Upper lobe of left lung (tissue), 6 donors: Measurements from ENCODE around the gene REL. TPM values are rescaled to one million over a fixed set of nuclear protein-coding genes. Genes with fewer than 3 reads are reported as not detected.

Experiments used
- ATAC-seq, 2 donors: fragments of 200-7000 bp; cut with Tn5 transposase; one replicate each; pipeline ENCODE4 v1.9.1; 2022; ENCODE audit warnings: mild to moderate bottlenecking in 2 of 2, moderate library complexity in 2 of 2; ENCODE audit not compliant: low FRiP score in 2 of 2
- DNase-seq, 2 donors: peaks; one replicate each; pipeline ENCODE4 v3.0.0-alpha.2; 2019 to 2020
- H3K27ac ChIP-seq, 4 donors: fragments of 200-600 bp; sonication (generic); one replicate each; pipeline ENCODE4 v1.5.1; 2016 to 2019
- H3K27me3 ChIP-seq, 4 donors: fragments of 200-600 bp; sonication (generic); one replicate each; pipeline ENCODE4 v1.5.1; 2017 to 2019
- H3K36me3 ChIP-seq, 4 donors: fragments of 200-600 bp; sonication (generic); one replicate each; pipeline ENCODE4 v1.5.1; 2016 to 2019
- H3K4me1 ChIP-seq, 4 donors: fragments of 200-600 bp; sonication (generic); one replicate each; pipeline ENCODE4 v1.5.1; 2018 to 2019
- H3K4me3 ChIP-seq, 4 donors: fragments of 200-600 bp; sonication (generic); one replicate each; pipeline ENCODE4 v1.5.1; 2017 to 2019; ENCODE audit warnings: mild to moderate bottlenecking in 2 of 4, moderate library complexity in 1 of 4
- H3K9me3 ChIP-seq, 4 donors: fragments of 200-600 bp; sonication (generic); one replicate each; pipeline ENCODE4 v1.5.1; 2018 to 2019
- CTCF ChIP-seq, 6 experiments: fragments of 450-650 bp in 4 of 6; fragments of 200-600 bp in 2 of 6; sonication (generic) in 2 of 6; IDR thresholded peaks; one replicate each; pipeline ENCODE4 v1.5.1; 2016 to 2019; ENCODE audit warnings: antibody characterized with exemption in 6 of 6
- EP300 ChIP-seq, 4 donors: sonication (generic); formaldehyde crosslinking; IDR thresholded peaks; one replicate each; pipeline ENCODE4 v1.5.1; 2017; ENCODE audit warnings: antibody characterized with exemption in 4 of 4, control low read depth in 2 of 4
- POLR2A ChIP-seq, 4 donors: fragments of 450-650 bp; IDR thresholded peaks; one replicate each; pipeline ENCODE4 v1.5.1; 2016 to 2017; ENCODE audit warnings: antibody characterized with exemption in 4 of 4, mild to moderate bottlenecking in 2 of 4
- POLR2AphosphoS5 ChIP-seq, 2 donors: sonication (generic); formaldehyde crosslinking; IDR thresholded peaks; one replicate each; pipeline ENCODE4 v1.5.1; 2017; ENCODE audit warnings: antibody characterized with exemption in 2 of 2
- WGBS, 2 donors: methylation state at CpG; one replicate each; pipeline ENCODE4 v1.1.5; 2017 to 2018; 5-methylcytosine and 5-hydroxymethylcytosine counted together
- total RNA-seq, 6 donors: library from RNA; depleted of rRNA in 4 of 6; stranded (reverse); fragments of >200 nt in 4 of 6; gene quantifications; one replicate each; pipeline versions ENCODE4 v1.1.0 to v1.2.1, GENCODE V29; 2016 to 2021
- donor health status: DM: no; HTN: no; CAD: no; lungs with moderate emphysema.
- donor health status: DM: no; HTN: yes; CAD: no; lungs with severe emphysema.

REL gene
- total RNA-seq, 6 donors from 2014 or later, result 17.8 to 49.5 (median 29.6) TPM

GRCh38 chr2:60945341-60945740, 64.0 kb downstream of the REL start:
- ATAC-seq (no peak), DNase-seq (no peak)
- Histone ChIP-seq H3K36me3 (peaks cover 0 to 24% (median 0%) of the 10 kb centered on the region in 4 donors), H3K27ac (no peak overlapping the region), H3K27me3 (no peaks in the 10 kb centered on the region), H3K9me3 (no peaks in the 10 kb centered on the region), H3K4me3 (no peak overlapping the region), H3K4me1 (no peaks in the 10 kb centered on the region)
- TF ChIP-seq EP300 (IDR thresholded peaks at IDR 0.05) (no peak), POLR2AphosphoS5 (IDR thresholded peaks at IDR 0.05) (no peak), POLR2A (IDR thresholded peaks at IDR 0.05) (no peak), CTCF (IDR thresholded peaks at IDR 0.05) (no peak)
- WGBS, 2 donors, result 94 to 95% methylated on average over 2 of the region's 2 CpGs

- Histone ChIP-seq H3K27me3 (no peaks in the 10 kb centered on the region), H3K4me1 (no peaks in the 10 kb centered on the region), H3K4me3 (no peak overlapping the region), H3K36me3 (peaks cover 0 to 20% (median 0%) of the 10 kb centered on the region in 4 donors), H3K9me3 (no peaks in the 10 kb centered on the region), H3K27ac (no peak overlapping the region)
- ATAC-seq (no peak), DNase-seq (no peak)
- TF ChIP-seq EP300 (IDR thresholded peaks at IDR 0.05) (no peak), POLR2A (IDR thresholded peaks at IDR 0.05) (no peak), CTCF (IDR thresholded peaks at IDR 0.05) (no peak), POLR2AphosphoS5 (IDR thresholded peaks at IDR 0.05) (no peak)
- WGBS, 2 donors, result 84% methylated on average over 4 of the region's 4 CpGs
Measured at GRCh38 chr2:60947056-60947455, 65.7 kb downstream of the REL start.

- Histone ChIP-seq H3K4me1 (no peaks in the 10 kb centered on the region), H3K27me3 (no peaks in the 10 kb centered on the region), H3K36me3 (peaks cover 0 to 29% (median 0%) of the 10 kb centered on the region in 4 donors), H3K27ac (no peak overlapping the region), H3K9me3 (no peaks in the 10 kb centered on the region), H3K4me3 (no peak overlapping the region)
- WGBS, 2 donors, result 92 to 97% methylated on average over 8 of the region's 8 CpGs
- DNase-seq (no peak), ATAC-seq (no peak)
- TF ChIP-seq CTCF (IDR thresholded peaks at IDR 0.05), result no peak
- no peak for TF ChIP-seq POLR2AphosphoS5 (IDR thresholded peaks at IDR 0.05)
- TF ChIP-seq POLR2A (IDR thresholded peaks at IDR 0.05), result no peak
- TF ChIP-seq EP300 (IDR thresholded peaks at IDR 0.05), result no peak
Measured at GRCh38 chr2:60948161-60948560, 66.8 kb downstream of the REL start.

- DNase-seq, result no peak
- 88 to 91% methylated on average over 6 of the region's 6 CpGs for WGBS, 2 donors
- no peaks in the 10 kb centered on the region for H3K27me3 ChIP-seq
- H3K9me3 ChIP-seq, result no peaks in the 10 kb centered on the region
- no peak overlapping the region for H3K4me3 ChIP-seq
- H3K36me3 ChIP-seq, result peaks cover 0 to 36% (median 3%) of the 10 kb centered on the region in 4 donors
- no peak for TF ChIP-seq EP300 (IDR thresholded peaks at IDR 0.05)
- no peak for TF ChIP-seq CTCF (IDR thresholded peaks at IDR 0.05)
- no peak for TF ChIP-seq POLR2AphosphoS5 (IDR thresholded peaks at IDR 0.05)
- no peak for TF ChIP-seq POLR2A (IDR thresholded peaks at IDR 0.05)
- no peaks in the 10 kb centered on the region for H3K4me1 ChIP-seq
- ATAC-seq, result peak in 1 of 2 donors; percentile 40
- no peak overlapping the region for H3K27ac ChIP-seq
Measured at GRCh38 chr2:60948926-60949579, 67.7 kb downstream of the REL start.

GRCh38 chr2:60954139-60954538, 72.8 kb downstream of the REL start:
- no peaks in the 10 kb centered on the region for H3K27me3 ChIP-seq
- no peak for ATAC-seq
- H3K9me3 ChIP-seq, result no peaks in the 10 kb centered on the region
- no peak for DNase-seq
- 63 to 68% methylated on average over 2 of the region's 2 CpGs for WGBS, 2 donors
- TF ChIP-seq EP300 (IDR thresholded peaks at IDR 0.05) (no peak), POLR2AphosphoS5 (IDR thresholded peaks at IDR 0.05) (no peak), CTCF (IDR thresholded peaks at IDR 0.05) (no peak), POLR2A (IDR thresholded peaks at IDR 0.05) (no peak)
- H3K4me3 ChIP-seq, result no peak overlapping the region
- H3K4me1 ChIP-seq, result no peaks in the 10 kb centered on the region
- H3K27ac ChIP-seq, result no peak overlapping the region
- peaks cover 0 to 22% (median 3%) of the 10 kb centered on the region in 4 donors for H3K36me3 ChIP-seq
